SH-SY5Y (cell line): Measurements from ENCODE around the gene LRTM2.

Experiments used
- GATA2 ChIP-seq: IDR thresholded peaks from 2 replicates; pipeline ENCODE4 v1.6.1; 2011; ENCODE audit warnings: mild to moderate bottlenecking, low read depth, low read length
- GATA3 ChIP-seq: IDR thresholded peaks from 2 replicates; pipeline ENCODE4 v1.6.1; 2011; ENCODE audit warnings: low read depth, mild to moderate bottlenecking, low read length, moderate library complexity

- TF ChIP-seq GATA3: no peak
- TF ChIP-seq GATA2: no peak
Observed at GRCh38 chr12:1848146-1848545, 27.8 kb downstream of the LRTM2 start.
